ENCODE data around the gene ELOVL5. TPM values are rescaled to one million over a fixed set of nuclear protein-coding genes. Genes with fewer than 3 reads are reported as not detected.

The ELOVL5 gene
- total and polyA plus RNA-seq, 2 donors = 62.8 to 75.6 TPM

GRCh38 chr6:53252177-53252692 lies 96.5 kb downstream of the ELOVL5 start:
- DNase-seq (ENCODE audit: low read depth in 6 of 9, low spot score in 9 of 9) = no peak

DNA sequence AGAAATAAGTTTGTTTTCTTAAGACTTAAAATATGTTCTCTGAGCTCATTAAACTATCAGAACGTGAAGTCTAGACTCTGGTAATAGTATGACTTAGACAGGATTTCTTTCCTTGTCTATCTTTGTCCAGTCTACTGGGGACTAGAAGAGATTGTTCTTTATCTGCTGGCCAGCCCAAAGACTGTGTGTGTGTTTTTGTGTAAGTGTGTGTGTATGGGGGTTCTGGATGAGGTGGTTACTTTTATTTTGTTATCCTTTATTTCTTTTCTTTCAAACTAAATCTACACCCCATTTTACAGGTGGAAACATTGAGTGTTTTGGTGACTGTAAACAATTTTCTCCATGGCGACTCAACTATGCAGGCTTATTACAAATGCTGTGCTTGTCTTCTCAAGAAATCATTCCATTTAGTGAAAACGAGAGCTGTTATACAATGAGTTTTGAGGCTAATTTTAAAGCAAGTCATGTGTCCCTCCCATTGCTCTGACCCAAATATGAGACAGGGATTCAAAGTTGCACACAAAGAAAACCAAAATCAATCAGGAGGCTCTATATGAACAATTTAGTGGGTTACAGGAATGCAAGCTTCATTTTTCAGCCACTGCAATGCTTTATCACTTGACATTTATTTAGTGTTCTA lies 97.6 kb downstream of the ELOVL5 start:
- no peak overlapping the region for H3K4me3 ChIP-seq (ENCODE audit: low read length in 2 of 2)
- H3K36me3 ChIP-seq (ENCODE audit: control insufficient read depth in 2 of 2, insufficient read depth in 2 of 2, low read length in 1 of 2) = peaks cover 0 to 3% of the 10 kb centered on the region in 2 donors
- H3K27ac ChIP-seq (ENCODE audit: low read depth in 1 of 2, low read length in 1 of 2) = no peak overlapping the region
- H3K27me3 ChIP-seq (ENCODE audit: control insufficient read depth in 2 of 2, insufficient read depth in 1 of 2, low read length in 1 of 2) = no peaks in the 10 kb centered on the region
- 96% methylated on average over 3 of the region's 3 CpGs for WGBS
- DNase-seq (ENCODE audit: low read depth in 6 of 9, low spot score in 9 of 9) = no peak
- H3K9me3 ChIP-seq (ENCODE audit: control insufficient read depth in 2 of 2, insufficient read depth in 1 of 2, low read length in 1 of 2) = no peaks in the 10 kb centered on the region
- no peaks in the 10 kb centered on the region for H3K4me1 ChIP-seq (ENCODE audit: control insufficient read depth in 2 of 2, insufficient read depth in 2 of 2, low read length in 2 of 2)

More at GRCh38 chr6:53252177-53252692, 96.5 kb downstream of the ELOVL5 start:
- 91% methylated on average over 3 of the region's 3 CpGs for WGBS
- Histone ChIP-seq H3K4me3 (ENCODE audit: low read length in 2 of 2) (no peak overlapping the region), H3K27me3 (ENCODE audit: control insufficient read depth in 2 of 2, insufficient read depth in 1 of 2, low read length in 1 of 2) (no peaks in the 10 kb centered on the region), H3K27ac (ENCODE audit: low read depth in 1 of 2, low read length in 1 of 2) (no peak overlapping the region), H3K36me3 (ENCODE audit: control insufficient read depth in 2 of 2, insufficient read depth in 2 of 2, low read length in 1 of 2) (peaks cover 0 to 7% of the 10 kb centered on the region in 2 donors), H3K4me1 (ENCODE audit: control insufficient read depth in 2 of 2, insufficient read depth in 2 of 2, low read length in 2 of 2) (no peaks in the 10 kb centered on the region), H3K9me3 (ENCODE audit: control insufficient read depth in 2 of 2, insufficient read depth in 1 of 2, low read length in 1 of 2) (no peaks in the 10 kb centered on the region)

- WGBS = 96% methylated on average over 8 of the region's 8 CpGs
- no peak for DNase-seq (ENCODE audit: low read depth in 6 of 9, low spot score in 9 of 9)
- H3K36me3 ChIP-seq (ENCODE audit: control insufficient read depth in 2 of 2, insufficient read depth in 2 of 2, low read length in 1 of 2) = peaks cover 0 to 3% of the 10 kb centered on the region in 2 donors
- H3K4me1 ChIP-seq (ENCODE audit: control insufficient read depth in 2 of 2, insufficient read depth in 2 of 2, low read length in 2 of 2) = peaks cover 2% of the 10 kb centered on the region in 2 donors
- no peaks in the 10 kb centered on the region for H3K9me3 ChIP-seq (ENCODE audit: control insufficient read depth in 2 of 2, insufficient read depth in 1 of 2, low read length in 1 of 2)
- H3K27me3 ChIP-seq (ENCODE audit: control insufficient read depth in 2 of 2, insufficient read depth in 1 of 2, low read length in 1 of 2) = no peaks in the 10 kb centered on the region
- H3K27ac ChIP-seq (ENCODE audit: low read depth in 1 of 2, low read length in 1 of 2) = no peak overlapping the region
- no peak overlapping the region for H3K4me3 ChIP-seq (ENCODE audit: low read length in 2 of 2)
These were observed 98.3 kb downstream of the ELOVL5 start for GRCh38 chr6:53250176-53251032.

DNA sequence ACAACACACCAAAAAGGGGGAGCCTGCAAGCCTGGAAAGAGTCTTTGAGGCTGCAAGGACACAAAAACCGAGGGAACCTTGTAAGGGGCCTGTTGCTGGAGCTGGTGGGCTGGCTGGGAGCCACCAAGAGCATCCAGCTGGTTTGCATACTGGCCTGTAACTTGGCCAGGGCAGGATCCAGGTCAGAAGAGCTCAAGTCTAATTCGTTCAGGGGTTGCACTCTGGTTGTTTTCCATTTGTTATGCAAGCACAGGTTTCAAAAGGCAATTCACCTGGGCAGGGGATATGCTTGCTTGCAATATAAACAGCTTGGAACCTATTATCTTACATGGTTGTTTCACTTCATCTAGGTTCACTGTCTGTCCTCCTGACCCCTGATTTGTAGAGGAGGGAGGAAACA lies 101.8 kb downstream of the ELOVL5 start:
- H3K4me3 ChIP-seq (ENCODE audit: low read length in 2 of 2) = no peak overlapping the region
- no peak for DNase-seq (ENCODE audit: low read depth in 6 of 9, low spot score in 9 of 9)
- peaks cover 3 to 12% of the 10 kb centered on the region in 2 donors for H3K4me1 ChIP-seq (ENCODE audit: control insufficient read depth in 2 of 2, insufficient read depth in 2 of 2, low read length in 2 of 2)
- H3K27ac ChIP-seq (ENCODE audit: low read depth in 1 of 2, low read length in 1 of 2) = no peak overlapping the region
- H3K27me3 ChIP-seq (ENCODE audit: control insufficient read depth in 2 of 2, insufficient read depth in 1 of 2, low read length in 1 of 2) = no peaks in the 10 kb centered on the region
- H3K9me3 ChIP-seq (ENCODE audit: control insufficient read depth in 2 of 2, insufficient read depth in 1 of 2, low read length in 1 of 2) = no peaks in the 10 kb centered on the region
- no peaks in the 10 kb centered on the region for H3K36me3 ChIP-seq (ENCODE audit: control insufficient read depth in 2 of 2, insufficient read depth in 2 of 2, low read length in 1 of 2)
- WGBS = 89% methylated on average over 2 of the region's 2 CpGs

- peaks cover 3 to 16% of the 10 kb centered on the region in 2 donors for H3K4me1 ChIP-seq (ENCODE audit: control insufficient read depth in 2 of 2, insufficient read depth in 2 of 2, low read length in 2 of 2)
- no peak overlapping the region for H3K27ac ChIP-seq (ENCODE audit: low read depth in 1 of 2, low read length in 1 of 2)
- H3K4me3 ChIP-seq (ENCODE audit: low read length in 2 of 2) = no peak overlapping the region
- peaks cover 0 to 3% of the 10 kb centered on the region in 2 donors for H3K9me3 ChIP-seq (ENCODE audit: control insufficient read depth in 2 of 2, insufficient read depth in 1 of 2, low read length in 1 of 2)
- DNase-seq (ENCODE audit: low read depth in 6 of 9, low spot score in 9 of 9) = peak in 7 of 9 donors; percentile 6 to 64 (median 20)
- no peaks in the 10 kb centered on the region for H3K36me3 ChIP-seq (ENCODE audit: control insufficient read depth in 2 of 2, insufficient read depth in 2 of 2, low read length in 1 of 2)
- 8% methylated on average over 5 of the region's 5 CpGs for WGBS
- H3K27me3 ChIP-seq (ENCODE audit: control insufficient read depth in 2 of 2, insufficient read depth in 1 of 2, low read length in 1 of 2) = no peaks in the 10 kb centered on the region
These were observed 103.8 kb downstream of the ELOVL5 start for GRCh38 chr6:53244958-53245357.

DNA sequence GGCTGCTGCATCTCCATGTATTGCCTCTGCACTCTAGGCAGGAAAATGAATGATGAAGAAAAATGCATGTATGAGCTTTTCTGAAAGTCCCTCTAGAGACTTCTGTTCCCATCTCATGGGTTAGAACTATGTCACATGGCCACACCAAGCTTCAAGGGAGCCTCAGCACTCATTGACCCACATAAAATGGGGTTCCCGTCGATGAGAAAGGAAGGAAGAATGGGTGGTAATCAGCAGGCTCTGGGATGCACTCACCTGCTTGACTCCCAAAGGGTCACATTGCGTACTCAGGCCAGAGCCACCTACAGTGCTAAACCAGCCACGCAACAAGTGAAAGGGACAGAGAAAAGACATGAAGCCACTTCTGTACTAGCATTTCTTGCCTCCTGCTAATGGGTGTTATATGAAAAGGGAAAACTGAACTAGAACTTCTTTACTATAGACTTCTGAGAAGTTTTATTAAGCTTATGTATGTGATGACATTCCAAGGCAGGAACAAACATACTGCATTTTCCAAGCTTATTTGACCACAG lies 104.3 kb downstream of the ELOVL5 start:
- 76% methylated on average over 4 of the region's 4 CpGs for whole genome bisulfite sequencing
- Histone ChIP-seq H3K4me3 (ENCODE audit: low read length in 2 of 2) (no peak overlapping the region), H3K36me3 (ENCODE audit: control insufficient read depth in 2 of 2, insufficient read depth in 2 of 2, low read length in 1 of 2) (no peaks in the 10 kb centered on the region), H3K27ac (ENCODE audit: low read depth in 1 of 2, low read length in 1 of 2) (peak overlapping the region in 1 of 2 donors; percentile 5), H3K9me3 (ENCODE audit: control insufficient read depth in 2 of 2, insufficient read depth in 1 of 2, low read length in 1 of 2) (peaks cover 0 to 3% of the 10 kb centered on the region in 2 donors), H3K4me1 (ENCODE audit: control insufficient read depth in 2 of 2, insufficient read depth in 2 of 2, low read length in 2 of 2) (peaks cover 3 to 16% of the 10 kb centered on the region in 2 donors), H3K27me3 (ENCODE audit: control insufficient read depth in 2 of 2, insufficient read depth in 1 of 2, low read length in 1 of 2) (no peaks in the 10 kb centered on the region)
- no peak for DNase-seq (ENCODE audit: low read depth in 6 of 9, low spot score in 9 of 9)

DNA sequence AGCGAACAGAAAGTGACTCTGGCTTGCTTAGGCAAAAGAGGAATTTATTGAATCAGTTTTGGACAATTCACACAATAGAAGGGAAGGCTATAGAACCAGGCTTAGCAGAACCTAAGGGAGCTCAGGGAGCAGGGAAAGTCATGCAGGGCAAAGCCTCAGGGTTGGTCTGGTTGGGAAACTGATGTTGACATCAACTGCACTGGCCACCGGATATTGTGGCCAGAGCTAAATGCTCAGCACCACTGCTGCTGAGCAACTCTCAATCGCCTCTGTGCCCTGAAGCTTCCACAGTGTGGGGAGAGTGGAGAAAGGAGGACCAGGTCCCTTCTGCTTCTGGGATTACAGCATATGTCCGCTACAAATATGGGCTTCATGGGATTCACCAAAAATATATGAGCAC lies 106.8 kb downstream of the ELOVL5 start:
- H3K36me3 ChIP-seq (ENCODE audit: control insufficient read depth in 2 of 2, insufficient read depth in 2 of 2, low read length in 1 of 2) = no peaks in the 10 kb centered on the region
- peaks cover 0 to 3% of the 10 kb centered on the region in 2 donors for H3K9me3 ChIP-seq (ENCODE audit: control insufficient read depth in 2 of 2, insufficient read depth in 1 of 2, low read length in 1 of 2)
- DNase-seq (ENCODE audit: low read depth in 6 of 9, low spot score in 9 of 9) = no peak
- H3K4me3 ChIP-seq (ENCODE audit: low read length in 2 of 2) = no peak overlapping the region
- H3K27me3 ChIP-seq (ENCODE audit: control insufficient read depth in 2 of 2, insufficient read depth in 1 of 2, low read length in 1 of 2) = no peaks in the 10 kb centered on the region
- 96% methylated on average over 4 of the region's 4 CpGs for WGBS
- no peak overlapping the region for H3K27ac ChIP-seq (ENCODE audit: low read depth in 1 of 2, low read length in 1 of 2)
- H3K4me1 ChIP-seq (ENCODE audit: control insufficient read depth in 2 of 2, insufficient read depth in 2 of 2, low read length in 2 of 2) = peaks cover 3 to 16% of the 10 kb centered on the region in 2 donors

DNA sequence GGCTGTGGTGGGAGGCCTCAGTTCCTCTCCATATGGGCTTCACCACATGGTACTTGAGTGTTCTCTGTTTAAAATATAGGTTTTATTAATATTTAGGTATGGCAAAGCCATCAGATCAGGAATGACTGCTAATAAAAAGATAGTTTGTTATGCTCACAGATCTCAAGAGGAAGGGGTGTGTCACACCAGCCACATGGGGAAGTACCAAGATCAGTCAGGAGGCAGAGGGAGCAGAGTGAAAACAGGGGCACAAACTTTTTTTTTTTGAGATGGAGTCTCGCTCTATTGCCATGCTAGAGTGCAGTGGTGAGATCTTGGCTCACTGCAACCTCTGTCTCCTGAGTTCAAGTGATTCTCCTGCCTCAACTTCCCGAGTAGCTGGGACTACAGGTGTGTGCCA lies 108.0 kb downstream of the ELOVL5 start:
- H3K27me3 ChIP-seq (ENCODE audit: control insufficient read depth in 2 of 2, insufficient read depth in 1 of 2, low read length in 1 of 2) = no peaks in the 10 kb centered on the region
- peaks cover 3 to 16% of the 10 kb centered on the region in 2 donors for H3K4me1 ChIP-seq (ENCODE audit: control insufficient read depth in 2 of 2, insufficient read depth in 2 of 2, low read length in 2 of 2)
- no peak overlapping the region for H3K27ac ChIP-seq (ENCODE audit: low read depth in 1 of 2, low read length in 1 of 2)
- WGBS = 93% methylated on average over 2 of the region's 2 CpGs
- H3K9me3 ChIP-seq (ENCODE audit: control insufficient read depth in 2 of 2, insufficient read depth in 1 of 2, low read length in 1 of 2) = peaks cover 0 to 3% of the 10 kb centered on the region in 2 donors
- no peaks in the 10 kb centered on the region for H3K36me3 ChIP-seq (ENCODE audit: control insufficient read depth in 2 of 2, insufficient read depth in 2 of 2, low read length in 1 of 2)
- no peak for DNase-seq (ENCODE audit: low read depth in 6 of 9, low spot score in 9 of 9)
- no peak overlapping the region for H3K4me3 ChIP-seq (ENCODE audit: low read length in 2 of 2)

DNA sequence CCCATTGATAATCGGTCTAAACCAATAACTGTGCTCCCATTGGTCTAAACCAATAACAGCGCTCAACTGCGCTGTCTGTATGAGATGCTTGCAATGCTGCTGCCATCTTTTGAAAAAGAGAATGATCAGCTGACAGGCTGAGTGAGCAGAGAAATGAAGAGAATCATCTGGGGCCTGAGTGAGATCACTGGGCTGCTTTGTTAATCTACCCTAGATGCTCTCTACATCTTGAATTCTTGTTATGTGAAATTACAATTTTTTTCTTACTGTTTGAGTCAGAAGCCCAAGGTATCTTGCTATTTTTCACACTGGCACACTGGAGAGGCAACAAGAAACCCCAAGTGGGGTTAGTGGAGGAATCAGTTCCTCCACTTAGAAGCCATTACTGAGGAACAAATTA lies 108.6 kb downstream of the ELOVL5 start:
- H3K27ac ChIP-seq (ENCODE audit: low read depth in 1 of 2, low read length in 1 of 2) = no peak overlapping the region
- H3K4me1 ChIP-seq (ENCODE audit: control insufficient read depth in 2 of 2, insufficient read depth in 2 of 2, low read length in 2 of 2) = peaks cover 0 to 11% of the 10 kb centered on the region in 2 donors
- no peak overlapping the region for H3K4me3 ChIP-seq (ENCODE audit: low read length in 2 of 2)

More for the DNA sequence above, 108.6 kb downstream of the ELOVL5 start:
- WGBS = 98% methylated on average over 3 of the region's 3 CpGs
- Histone ChIP-seq H3K36me3 (ENCODE audit: control insufficient read depth in 2 of 2, insufficient read depth in 2 of 2, low read length in 1 of 2) (no peaks in the 10 kb centered on the region), H3K9me3 (ENCODE audit: control insufficient read depth in 2 of 2, insufficient read depth in 1 of 2, low read length in 1 of 2) (peaks cover 0 to 3% of the 10 kb centered on the region in 2 donors), H3K27me3 (ENCODE audit: control insufficient read depth in 2 of 2, insufficient read depth in 1 of 2, low read length in 1 of 2) (no peaks in the 10 kb centered on the region)
- no peak for DNase-seq (ENCODE audit: low read depth in 6 of 9, low spot score in 9 of 9)
